H7 (cell line): ENCODE measurements around the gene ANKS1A. TPM values are rescaled to one million over a fixed set of nuclear protein-coding genes. Genes with fewer than 3 reads are reported as not detected.
A peak's percentile ranks its signal among the peaks of the same experiment; 100 is the strongest.

Experiments used
- DNase-seq: peaks from one replicate; pipeline ENCODE4 v3.0.0; 2012
- H3K27me3 ChIP-seq: 2 replicates; pipeline ENCODE4 v1.6.0; 2011; ENCODE audit warnings: mild to moderate bottlenecking, low read length; ENCODE audit not compliant: control insufficient read depth, insufficient read depth
- H3K36me3 ChIP-seq: replicated peaks from 2 replicates; pipeline ENCODE4 v1.5.1; 2011; ENCODE audit warnings: low read length; ENCODE audit not compliant: control insufficient read depth, insufficient read depth
- H3K4me3 ChIP-seq: 2 replicates; pipeline ENCODE4 v1.5.1; 2011; ENCODE audit warnings: low read depth, mild to moderate bottlenecking, control low read depth, low read length, moderate library complexity; ENCODE audit not compliant: insufficient read depth
- total RNA-seq: library from RNA; depleted of rRNA; stranded (reverse); fragments of >200 nt; shearing (Covaris generic); gene quantifications from 2 replicates; pipeline ENCODE4 v1.2.3, GENCODE V29; 2014

Gene ANKS1A
- total RNA-seq, 1 experiment from 2014 or later, result 22.4 TPM

- no peaks in the 10 kb centered on the region for H3K27me3 ChIP-seq
- no peak for DNase-seq
- no peak overlapping the region for H3K4me3 ChIP-seq
- peaks cover 3% of the 10 kb centered on the region for H3K36me3 ChIP-seq
Observed at GRCh38 chr6:35016502-35017321, 127.7 kb downstream of the ANKS1A start.

GRCh38 chr6:35017411-35018181 lies 128.5 kb downstream of the ANKS1A start:
- Histone ChIP-seq H3K4me3 (no peak overlapping the region), H3K36me3 (peaks cover 3% of the 10 kb centered on the region), H3K27me3 (no peaks in the 10 kb centered on the region)
- peak; percentile 32 for DNase-seq

GRCh38 chr6:35018182-35018519 lies 129.1 kb downstream of the ANKS1A start:
- no peak for DNase-seq
- H3K36me3 ChIP-seq, result peaks cover 3% of the 10 kb centered on the region
- no peaks in the 10 kb centered on the region for H3K27me3 ChIP-seq
- H3K4me3 ChIP-seq, result no peak overlapping the region

DNA sequence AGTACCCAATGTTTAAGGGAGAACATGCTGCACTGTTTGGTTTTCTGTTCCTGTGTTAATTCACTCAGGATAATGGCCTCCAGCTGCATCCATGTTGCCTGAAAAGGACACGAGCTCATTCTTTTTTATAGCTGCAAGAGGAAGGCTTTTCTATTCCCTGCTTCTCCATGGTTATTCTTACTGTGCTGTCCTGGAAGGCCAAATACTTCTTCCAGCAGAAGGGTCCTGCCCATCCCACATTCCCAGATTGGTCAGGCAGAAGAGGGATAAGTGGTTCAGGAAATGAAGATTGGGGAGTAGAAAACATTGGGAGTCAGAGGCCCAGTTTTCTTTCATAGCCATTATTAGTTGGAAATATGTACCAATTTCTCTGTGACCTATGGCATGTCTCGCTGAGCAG lies 129.7 kb downstream of the ANKS1A start:
- Histone ChIP-seq H3K4me3 (no peak overlapping the region), H3K27me3 (no peaks in the 10 kb centered on the region), H3K36me3 (peaks cover 3% of the 10 kb centered on the region)
- no peak for DNase-seq

GRCh38 chr6:35019171-35019570 lies 130.1 kb downstream of the ANKS1A start:
- DNase-seq, result no peak
- Histone ChIP-seq H3K36me3 (peaks cover 3% of the 10 kb centered on the region), H3K4me3 (no peak overlapping the region), H3K27me3 (no peaks in the 10 kb centered on the region)

GRCh38 chr6:35019831-35020230 lies 130.8 kb downstream of the ANKS1A start:
- DNase-seq, result no peak
- Histone ChIP-seq H3K27me3 (no peaks in the 10 kb centered on the region), H3K4me3 (no peak overlapping the region), H3K36me3 (peaks cover 3% of the 10 kb centered on the region)

DNA sequence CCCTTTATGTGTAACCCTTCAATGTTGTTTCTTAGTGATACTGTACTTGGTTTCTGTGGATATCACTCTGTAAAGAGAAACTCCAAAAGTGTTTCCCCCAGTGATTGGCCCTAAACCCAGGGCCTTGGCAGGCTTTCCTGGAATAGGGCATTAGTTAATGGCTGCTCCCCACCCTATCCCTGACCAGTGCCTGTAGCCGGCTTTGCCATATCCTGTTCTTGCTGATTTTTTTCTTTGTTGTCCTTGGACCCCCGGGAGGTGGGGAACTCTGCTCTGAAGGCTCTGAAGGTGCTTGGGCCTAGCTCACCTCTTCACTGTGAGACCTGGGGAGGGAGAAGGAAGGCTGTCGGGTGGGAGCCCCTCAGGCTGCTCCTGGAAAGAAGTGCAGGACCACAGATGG lies 131.9 kb downstream of the ANKS1A start:
- DNase-seq, result no peak
- H3K27me3 ChIP-seq, result no peaks in the 10 kb centered on the region
- no peak overlapping the region for H3K4me3 ChIP-seq
- H3K36me3 ChIP-seq, result peaks cover 3% of the 10 kb centered on the region

DNA sequence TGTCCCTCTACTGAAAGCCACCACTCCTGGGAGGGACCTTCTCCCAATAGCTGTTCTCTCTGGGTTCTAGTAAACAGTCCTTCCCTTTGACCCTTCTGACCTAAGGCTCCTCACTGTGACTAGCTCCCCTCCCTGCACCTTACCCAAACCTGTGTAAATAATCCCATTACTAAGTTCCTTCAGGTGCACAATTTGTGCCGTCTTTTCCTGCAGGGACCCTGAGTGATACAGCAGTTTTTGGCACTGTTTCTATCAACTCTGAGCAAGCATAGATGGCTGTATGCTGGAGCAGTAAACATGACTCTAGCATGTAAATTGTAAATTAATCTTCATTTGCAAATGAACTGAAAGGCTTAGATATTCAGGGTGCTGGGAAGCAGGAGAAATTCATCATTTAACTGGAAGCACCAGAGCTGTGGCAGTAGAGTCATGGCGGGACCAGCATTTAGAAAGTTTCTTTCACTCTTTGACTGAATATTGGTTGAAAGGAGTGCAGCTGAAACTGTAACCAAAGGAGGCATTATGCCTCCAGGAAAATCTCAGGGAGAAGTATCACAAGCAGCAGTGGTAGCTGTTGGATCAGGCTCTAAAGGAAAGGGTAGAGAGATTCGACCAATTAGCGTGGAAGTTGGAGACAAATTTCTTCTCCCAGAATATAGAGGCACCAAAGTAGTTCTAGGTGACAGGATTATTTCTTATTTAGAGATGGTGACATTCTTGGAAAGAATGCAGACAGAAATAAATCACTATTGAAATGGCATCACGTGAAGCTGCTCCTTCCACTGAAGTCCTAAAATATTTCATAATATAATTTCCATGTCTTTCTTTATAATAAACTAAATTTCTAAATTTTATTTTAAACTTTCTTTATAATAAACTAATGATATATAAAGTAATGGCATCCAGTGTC lies 134.3 kb downstream of the ANKS1A start:
- Histone ChIP-seq H3K27me3 (no peaks in the 10 kb centered on the region), H3K36me3 (peaks cover 2% of the 10 kb centered on the region), H3K4me3 (no peak overlapping the region)
- DNase-seq, result no peak

GRCh38 chr6:35024551-35025054 lies 135.5 kb downstream of the ANKS1A start:
- peak; percentile 55 for DNase-seq
- Histone ChIP-seq H3K4me3 (no peak overlapping the region), H3K27me3 (no peaks in the 10 kb centered on the region), H3K36me3 (no peaks in the 10 kb centered on the region; the same call in 1 of the 2 replicates)

DNA sequence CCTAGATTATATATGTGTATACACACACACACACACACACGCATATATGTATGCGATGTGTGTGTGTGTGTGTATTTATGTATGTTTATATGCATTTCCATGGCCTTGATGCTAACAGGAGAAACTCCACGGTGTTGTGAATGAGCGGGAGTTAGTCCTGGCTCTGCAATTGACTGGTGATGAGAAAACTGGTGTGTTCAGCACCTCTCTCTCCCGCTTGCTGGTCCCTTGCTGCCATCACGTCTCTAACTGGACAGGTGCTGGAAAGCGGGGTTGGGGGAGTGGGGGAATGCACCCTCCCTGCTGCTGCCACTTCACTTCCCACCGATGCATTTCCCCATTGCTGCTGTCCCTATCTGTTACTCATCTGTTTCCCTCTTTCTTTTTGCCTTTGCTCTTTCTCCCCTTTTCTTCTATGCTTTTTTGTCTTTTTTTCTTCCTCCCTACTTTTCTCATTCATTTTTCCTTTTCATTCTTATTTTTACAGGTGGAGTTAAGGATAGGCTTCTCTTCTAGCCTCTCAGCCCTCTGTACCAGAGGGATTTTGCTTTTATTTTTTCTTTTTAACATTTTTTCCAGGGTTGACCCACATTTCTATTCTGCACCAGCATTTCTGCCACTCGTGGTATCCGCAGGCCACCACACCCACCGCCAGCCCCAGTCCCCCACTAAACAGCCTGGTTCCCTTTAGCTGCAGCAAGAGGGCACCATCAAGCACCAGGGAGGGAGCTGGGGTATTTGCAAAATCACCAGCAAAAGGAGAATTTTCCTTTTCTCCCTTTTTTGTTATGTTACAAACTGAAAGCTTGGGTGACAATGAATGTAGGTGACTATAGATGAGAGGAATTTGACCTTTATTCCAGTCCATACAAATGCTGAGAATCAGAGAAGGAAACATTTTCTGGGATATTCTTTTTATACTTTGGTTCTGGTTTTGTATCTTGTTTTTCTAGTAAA lies 136.5 kb downstream of the ANKS1A start:
- Histone ChIP-seq H3K27me3 (no peaks in the 10 kb centered on the region), H3K4me3 (no peak overlapping the region), H3K36me3 (no peaks in the 10 kb centered on the region; the same call in 1 of the 2 replicates)
- DNase-seq, result no peak

DNA sequence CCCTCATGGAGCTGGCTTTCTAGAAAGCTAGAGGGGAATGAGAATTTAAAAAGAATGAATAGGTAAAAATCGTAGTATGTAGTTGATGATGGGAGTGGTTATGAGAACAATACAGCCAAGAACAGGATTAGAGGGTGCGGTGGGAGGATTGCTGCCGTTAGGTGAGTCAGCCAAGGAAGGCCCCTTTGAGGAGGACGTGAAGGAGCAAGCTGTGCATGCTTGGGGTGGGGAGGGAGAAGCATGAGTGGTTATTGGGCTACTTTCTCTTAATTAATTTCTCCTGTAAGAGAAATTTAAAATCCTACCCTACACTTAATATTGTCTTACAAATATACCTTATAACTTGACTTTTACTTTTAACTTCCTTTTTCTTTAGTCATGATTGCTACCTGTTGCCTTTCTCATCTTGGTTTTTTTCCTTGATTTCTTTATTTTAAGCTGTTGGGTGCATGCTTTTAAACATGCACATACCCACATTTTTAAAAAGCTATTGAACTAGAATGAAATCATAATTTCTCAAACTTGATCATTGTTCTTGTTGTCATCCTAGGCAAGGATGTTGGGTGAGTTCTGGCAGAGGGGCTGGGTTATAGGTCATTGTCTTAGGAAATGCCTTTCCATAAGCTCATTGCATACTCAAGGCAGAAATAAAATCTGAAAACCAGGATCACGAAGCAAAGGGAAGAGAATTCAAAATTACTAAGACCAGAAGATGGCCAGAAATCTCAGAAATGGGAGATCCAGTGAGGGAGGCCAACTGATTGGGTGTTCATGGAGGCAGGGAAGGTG lies 137.6 kb downstream of the ANKS1A start:
- Histone ChIP-seq H3K27me3 (no peaks in the 10 kb centered on the region), H3K4me3 (no peak overlapping the region), H3K36me3 (no peaks in the 10 kb centered on the region; the same call in 1 of the 2 replicates)
- no peak for DNase-seq

DNA sequence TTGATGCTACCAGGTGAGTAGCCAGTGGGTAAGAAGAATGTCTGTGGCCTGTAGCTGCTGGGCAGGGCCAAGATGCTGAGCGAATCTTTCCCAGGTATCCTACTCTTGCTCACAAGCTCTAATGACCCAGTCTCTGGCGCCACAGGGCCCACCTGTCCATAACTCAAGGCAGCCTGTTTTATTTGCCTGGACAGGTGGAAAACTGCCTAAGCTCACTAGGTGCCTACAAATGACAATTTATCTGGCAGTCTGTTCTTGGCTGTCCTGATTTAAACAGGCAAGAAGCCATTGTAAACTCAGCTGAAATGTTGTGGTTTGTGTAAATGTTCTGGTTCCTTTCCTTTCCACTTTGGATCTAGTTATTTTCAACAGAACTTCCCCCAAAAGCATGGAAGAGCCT lies 138.8 kb downstream of the ANKS1A start:
- H3K36me3 ChIP-seq, result no peaks in the 10 kb centered on the region; the same call in 1 of the 2 replicates
- no peak for DNase-seq
- H3K27me3 ChIP-seq, result no peaks in the 10 kb centered on the region
- H3K4me3 ChIP-seq, result no peak overlapping the region
